GM06990 (cell line): ENCODE data around the gene SPTBN1.

ENCODE experiments used
- DNase-seq: peaks from one replicate; pipeline ENCODE4 v3.0.0-alpha.2; 2011; ENCODE audit not compliant: insufficient read length; ENCODE audit errors: extremely low read depth
- H3K27me3 ChIP-seq: replicated peaks from 2 replicates; pipeline ENCODE4 v1.6.0; 2011; ENCODE audit warnings: low read length; ENCODE audit not compliant: control insufficient read depth, insufficient read depth
- H3K36me3 ChIP-seq: 2 replicates; pipeline ENCODE4 v1.5.1; 2011; ENCODE audit warnings: low read length; ENCODE audit not compliant: control insufficient read depth, insufficient read depth
- H3K4me3 ChIP-seq: replicated peaks from 2 replicates; pipeline ENCODE4 v1.5.1; 2011; ENCODE audit warnings: low read depth, mild to moderate bottlenecking, control low read depth, low read length
- TF ChIP-seq, protein P1 (sequence below): IDR thresholded peaks from 2 replicates; pipeline ENCODE4 v1.5.1; 2011; ENCODE audit warnings: low read length, control low read depth, mild to moderate bottlenecking, inconsistent platforms; ENCODE audit not compliant: insufficient read depth, poor library complexity, severe bottlenecking

SPTBN1 gene

DNA sequence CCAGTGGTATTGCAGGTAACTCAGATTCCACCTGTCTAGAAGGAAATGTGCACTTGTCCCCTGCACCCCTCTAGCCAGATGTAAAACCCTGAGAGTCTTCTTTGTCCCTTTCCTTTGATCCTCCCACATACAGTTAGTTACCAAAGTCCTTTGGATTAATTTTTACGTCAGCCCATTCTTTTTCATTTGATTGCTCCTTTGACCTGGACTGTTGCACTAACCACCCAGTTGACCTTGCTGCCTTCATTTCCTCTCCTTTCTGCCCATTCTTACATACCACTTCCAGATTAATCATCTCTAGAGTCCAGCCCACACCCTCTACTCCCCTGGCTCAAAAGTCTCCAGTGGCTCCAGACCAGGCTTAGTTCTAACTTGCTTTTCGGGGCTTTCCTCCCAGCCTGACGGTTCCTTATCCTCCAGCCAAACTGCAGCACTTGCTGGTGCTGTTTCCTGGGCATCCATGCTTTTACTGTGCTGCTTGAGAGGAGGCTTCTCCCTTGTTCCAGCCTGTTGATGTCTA is 99.3 kb downstream of the SPTBN1 start:
- Histone ChIP-seq H3K4me3 (no peak overlapping the region), H3K27me3 (no peaks in the 10 kb centered on the region), H3K36me3 (no peaks in the 10 kb centered on the region)
- TF ChIP-seq, protein P1, sequence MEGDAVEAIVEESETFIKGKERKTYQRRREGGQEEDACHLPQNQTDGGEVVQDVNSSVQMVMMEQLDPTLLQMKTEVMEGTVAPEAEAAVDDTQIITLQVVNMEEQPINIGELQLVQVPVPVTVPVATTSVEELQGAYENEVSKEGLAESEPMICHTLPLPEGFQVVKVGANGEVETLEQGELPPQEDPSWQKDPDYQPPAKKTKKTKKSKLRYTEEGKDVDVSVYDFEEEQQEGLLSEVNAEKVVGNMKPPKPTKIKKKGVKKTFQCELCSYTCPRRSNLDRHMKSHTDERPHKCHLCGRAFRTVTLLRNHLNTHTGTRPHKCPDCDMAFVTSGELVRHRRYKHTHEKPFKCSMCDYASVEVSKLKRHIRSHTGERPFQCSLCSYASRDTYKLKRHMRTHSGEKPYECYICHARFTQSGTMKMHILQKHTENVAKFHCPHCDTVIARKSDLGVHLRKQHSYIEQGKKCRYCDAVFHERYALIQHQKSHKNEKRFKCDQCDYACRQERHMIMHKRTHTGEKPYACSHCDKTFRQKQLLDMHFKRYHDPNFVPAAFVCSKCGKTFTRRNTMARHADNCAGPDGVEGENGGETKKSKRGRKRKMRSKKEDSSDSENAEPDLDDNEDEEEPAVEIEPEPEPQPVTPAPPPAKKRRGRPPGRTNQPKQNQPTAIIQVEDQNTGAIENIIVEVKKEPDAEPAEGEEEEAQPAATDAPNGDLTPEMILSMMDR: no peak
- DNase-seq: no peak

DNA sequence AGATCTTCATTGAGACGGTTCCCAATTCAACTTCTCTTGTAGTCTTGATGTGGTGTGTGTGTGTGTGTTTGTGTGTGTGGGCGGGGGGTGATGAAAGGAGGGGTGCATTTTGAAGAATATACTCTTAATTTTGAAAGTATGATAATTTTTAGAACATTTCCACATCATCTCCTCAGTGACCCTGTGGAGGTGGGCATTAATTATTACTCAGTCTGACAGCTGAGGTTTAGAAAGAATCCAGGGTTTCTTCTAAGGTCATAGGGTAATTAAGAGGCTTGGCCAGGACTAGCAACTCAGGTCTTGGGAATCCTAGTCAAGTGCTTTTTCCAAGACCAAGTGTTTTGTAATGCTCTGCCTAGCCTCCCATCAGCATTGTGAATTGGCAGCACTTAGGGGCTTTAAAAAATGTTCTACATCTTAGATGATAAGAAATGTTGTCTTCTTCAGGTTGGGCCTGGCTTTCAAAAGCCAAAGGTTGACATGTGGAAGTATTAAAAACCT is 100.5 kb downstream of the SPTBN1 start:
- TF ChIP-seq, protein P1: no peak
- DNase-seq: no peak
- Histone ChIP-seq H3K4me3 (no peak overlapping the region), H3K27me3 (no peaks in the 10 kb centered on the region), H3K36me3 (no peaks in the 10 kb centered on the region)

DNA sequence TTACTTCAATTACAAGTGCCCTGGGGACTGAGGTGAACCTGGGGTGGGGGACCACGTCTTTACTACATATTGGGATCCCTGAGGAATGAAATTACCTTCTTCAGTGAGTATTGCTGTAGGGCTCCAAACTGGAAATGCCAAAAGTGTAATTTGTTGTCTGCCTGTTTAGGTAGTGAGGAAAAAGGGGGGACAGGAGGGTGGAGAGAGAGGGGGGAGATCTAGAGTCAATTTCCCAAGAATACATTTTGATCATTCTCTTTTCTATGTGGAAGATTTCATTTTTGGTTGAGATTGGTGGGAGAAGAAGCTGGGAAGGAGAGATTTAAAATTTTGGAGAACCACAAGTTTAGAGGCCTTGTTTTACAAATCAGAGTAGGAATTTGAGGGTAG is 101.1 kb downstream of the SPTBN1 start:
- TF ChIP-seq, protein P1: no peak
- H3K4me3 ChIP-seq: peak overlapping the region; percentile 82
- DNase-seq: no peak
- no peaks in the 10 kb centered on the region for H3K27me3 ChIP-seq
- no peaks in the 10 kb centered on the region for H3K36me3 ChIP-seq

DNA sequence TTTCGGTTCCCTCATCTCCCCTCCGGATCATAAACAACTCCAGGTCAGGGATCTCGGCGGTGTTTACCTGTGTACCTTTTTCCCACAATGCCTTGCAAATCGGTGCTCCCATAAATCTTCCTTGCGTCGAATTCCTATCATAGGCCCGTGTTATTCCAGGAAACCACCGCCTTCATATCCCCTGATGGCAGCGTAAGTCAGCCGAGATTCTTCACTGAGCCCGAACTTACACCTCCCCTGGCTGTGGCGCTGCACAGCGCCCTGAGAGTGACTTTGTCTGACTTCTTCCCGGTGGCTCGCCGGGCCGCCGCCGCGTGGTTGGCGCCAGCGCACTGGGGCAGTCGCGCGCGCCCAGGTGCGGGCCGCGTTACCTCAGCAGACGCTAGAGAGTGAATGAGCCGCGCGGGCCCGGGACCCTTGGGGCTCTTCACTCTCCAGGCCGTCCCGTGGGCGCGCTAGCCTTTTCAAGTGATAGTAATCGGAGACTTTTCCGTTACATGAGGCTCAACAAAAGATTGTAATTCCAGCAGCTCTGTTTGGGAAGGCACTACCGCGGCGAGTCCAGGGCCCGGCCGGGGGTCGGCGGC is 101.6 kb downstream of the SPTBN1 start:
- peak; percentile 78 for DNase-seq
- Histone ChIP-seq H3K4me3 (peak overlapping the region; percentile 82), H3K36me3 (no peaks in the 10 kb centered on the region), H3K27me3 (no peaks in the 10 kb centered on the region)
- TF ChIP-seq, protein P1: no peak

DNA sequence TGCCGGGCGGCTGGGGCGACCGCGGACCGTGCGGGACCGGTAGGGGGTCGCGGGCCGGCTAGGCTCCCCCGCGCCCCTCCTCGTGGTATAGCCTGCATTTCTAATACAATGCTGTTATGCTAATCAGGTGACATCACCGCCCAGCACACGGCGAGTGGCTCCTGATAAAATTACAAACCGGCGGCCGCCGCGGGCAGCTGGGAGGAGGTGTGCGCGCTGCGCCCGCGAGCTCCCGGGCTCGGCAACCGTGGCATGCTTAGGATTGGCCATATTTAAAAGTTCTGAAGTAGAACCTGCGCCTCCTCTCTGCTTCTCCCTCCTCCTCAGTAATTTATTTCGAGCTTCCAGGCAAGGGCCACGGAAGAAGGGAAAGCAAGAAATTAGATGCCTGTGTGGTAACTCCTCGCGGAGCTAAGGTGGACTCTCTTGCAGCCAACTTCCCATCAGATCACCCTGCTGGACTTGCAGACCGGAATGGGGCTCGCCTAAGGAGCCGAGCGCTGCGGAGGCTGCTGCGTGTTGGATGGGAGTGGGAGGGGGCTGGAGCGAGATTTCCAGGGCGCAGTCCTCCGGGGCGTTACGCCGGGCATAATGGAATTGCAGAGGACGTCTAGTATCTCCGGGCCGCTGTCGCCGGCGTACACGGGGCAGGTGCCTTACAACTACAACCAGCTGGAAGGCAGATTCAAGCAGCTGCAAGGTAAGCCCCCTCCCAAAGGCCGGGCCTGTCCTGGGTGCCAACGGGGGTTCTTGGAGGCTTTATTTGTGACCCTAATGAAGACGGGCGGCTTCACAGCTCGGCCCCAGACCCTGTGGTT is 102.3 kb downstream of the SPTBN1 start:
- no peaks in the 10 kb centered on the region for H3K27me3 ChIP-seq
- DNase-seq: peak; percentile 80
- TF ChIP-seq, protein P1: no peak
- H3K4me3 ChIP-seq: peak overlapping the region; percentile 82
- H3K36me3 ChIP-seq: no peaks in the 10 kb centered on the region
